HepG2 (cell line): Measurements from ENCODE around the gene GZF1. TPM values are rescaled to one million over a fixed set of nuclear protein-coding genes. Genes with fewer than 3 reads are reported as not detected.

Experiments
- ATF7 ChIP-seq, 2 experiments: fragments of 450-650 bp in 1 of 2; sonication (generic) in 1 of 2; formaldehyde crosslinking in 1 of 2; IDR thresholded peaks; 2 replicates each; pipeline versions ENCODE4 v1.4.0 to v1.6.1; 2016 to 2020; ENCODE audit warnings: antibody characterized with exemption in 1 of 2, mild to moderate bottlenecking in 1 of 2, missing genetic modification reagents in 1 of 2
- CBX1 ChIP-seq: IDR thresholded peaks from one replicate; pipeline ENCODE4 v1.6.1; 2016; ENCODE audit warnings: antibody characterized with exemption, low read depth
- CC2D1A ChIP-seq: sonication (generic); formaldehyde crosslinking; IDR thresholded peaks from 2 replicates; pipeline ENCODE4 v1.8.1; 2023; ENCODE audit warnings: mild to moderate bottlenecking, missing genetic modification reagents
- CEBPB ChIP-seq: IDR thresholded peaks from 2 replicates; pipeline ENCODE4 v1.6.1; 2011; ENCODE audit warnings: low read depth, low read length, improper control_type of control experiment, borderline replicate concordance
- DPF2 ChIP-seq: sonication (generic); formaldehyde crosslinking; IDR thresholded peaks from 2 replicates; pipeline ENCODE4 v1.4.0; 2020; ENCODE audit warnings: mild to moderate bottlenecking, low read depth, missing genetic modification reagents, borderline replicate concordance
- ETV5 ChIP-seq: IDR thresholded peaks from 2 replicates; pipeline ENCODE4 v1.6.1; 2018; ENCODE audit warnings: missing biosample characterization, missing genetic modification reagents, inconsistent platforms, borderline replicate concordance
- KAT7 ChIP-seq: IDR thresholded peaks from 2 replicates; pipeline ENCODE4 v1.6.1; 2018; ENCODE audit warnings: borderline replicate concordance, missing compliant biosample characterization
- MAFK ChIP-seq, 2 experiments: IDR thresholded peaks in 1 of 2; conservative IDR thresholded peaks in 1 of 2; 2 replicates each; pipeline ENCODE4 v1.6.1; 2011; ENCODE audit warnings: improper control_type of control experiment in 2 of 2, low read length in 2 of 2
- NCOA2 ChIP-seq: sonication (generic); formaldehyde crosslinking; IDR thresholded peaks from 2 replicates; pipeline ENCODE4 v1.8.0; 2022; ENCODE audit warnings: inconsistent platforms
- NKX3-1 ChIP-seq: sonication (generic); formaldehyde crosslinking; IDR thresholded peaks from 2 replicates; pipeline ENCODE4 v1.5.0; 2020; ENCODE audit warnings: missing genetic modification reagents
- NR2F2 ChIP-seq: IDR thresholded peaks from 2 replicates; pipeline ENCODE4 v1.6.1; 2012; ENCODE audit warnings: low read depth, inconsistent platforms, borderline replicate concordance
- PAX8 ChIP-seq: sonication (generic); formaldehyde crosslinking; IDR thresholded peaks from 2 replicates; pipeline ENCODE4 v1.8.0; 2022; ENCODE audit warnings: mild to moderate bottlenecking, missing genetic modification reagents, borderline replicate concordance
- POLR2G ChIP-seq: fragments of 200-400 bp; formaldehyde crosslinking; IDR thresholded peaks from 2 replicates; pipeline ENCODE4 v1.6.1; 2018; ENCODE audit warnings: mild to moderate bottlenecking, low read depth, low read length, moderate library complexity
- SOX5 ChIP-seq: IDR thresholded peaks from 2 replicates; pipeline ENCODE4 v1.6.1; 2016; ENCODE audit warnings: borderline replicate concordance
- SPEN ChIP-seq: sonication (generic); formaldehyde crosslinking; IDR thresholded peaks from 2 replicates; pipeline ENCODE4 v1.5.1; 2020; ENCODE audit warnings: low read depth, mild to moderate bottlenecking, missing genetic modification reagents
- ZMAT3 ChIP-seq: sonication (generic); formaldehyde crosslinking; conservative IDR thresholded peaks from 2 replicates; pipeline ENCODE4 v1.7.0; 2021; ENCODE audit warnings: missing genetic modification reagents
- ZMYM3 ChIP-seq: sonication (generic); formaldehyde crosslinking; IDR thresholded peaks from 2 replicates; pipeline ENCODE4 v1.5.1; 2020; ENCODE audit warnings: mild to moderate bottlenecking, missing genetic modification reagents
- ZNF10 ChIP-seq: sonication (generic); formaldehyde crosslinking; IDR thresholded peaks from 2 replicates; pipeline ENCODE4 v1.4.0; 2020; ENCODE audit warnings: mild to moderate bottlenecking, low read depth, missing genetic modification reagents, borderline replicate concordance
- ZNF136 ChIP-seq: sonication (generic); formaldehyde crosslinking; IDR thresholded peaks from 2 replicates; pipeline ENCODE4 v1.8.1; 2022; ENCODE audit warnings: low read depth, mild to moderate bottlenecking, moderate library complexity, missing genetic modification reagents
- ZNF317 ChIP-seq: sonication (generic); formaldehyde crosslinking; IDR thresholded peaks from 2 replicates; pipeline ENCODE4 v1.5.0; 2020; ENCODE audit warnings: mild to moderate bottlenecking, missing genetic modification reagents
- ZNF484 ChIP-seq: sonication (generic); formaldehyde crosslinking; IDR thresholded peaks from 2 replicates; pipeline ENCODE4 v1.5.1; 2020; ENCODE audit warnings: mild to moderate bottlenecking, low read depth, missing genetic modification reagents, borderline replicate concordance
- ZNF709 ChIP-seq: sonication (generic); formaldehyde crosslinking; IDR thresholded peaks from 2 replicates; pipeline ENCODE4 v1.5.0; 2020; ENCODE audit warnings: mild to moderate bottlenecking, missing genetic modification reagents
- ZNF761 ChIP-seq: sonication (generic); formaldehyde crosslinking; conservative IDR thresholded peaks from 2 replicates; pipeline ENCODE4 v1.4.0; 2020; ENCODE audit warnings: mild to moderate bottlenecking, missing genetic modification reagents
- ZNF775 ChIP-seq: sonication (generic); formaldehyde crosslinking; IDR thresholded peaks from 2 replicates; pipeline ENCODE4 v1.4.0; 2020; ENCODE audit warnings: missing genetic modification reagents, mild to moderate bottlenecking, moderate library complexity, borderline replicate concordance
- polyA plus RNA-seq, 8 experiments: library from polyadenylated mRNA; depleted of rRNA in 3 of 8; stranded (reverse) in 7 of 8; unstranded in 1 of 8; fragments of >200 nt; fragmentation: Illumina TruSeq in 4 of 8; extraction: Trizol in 4 of 8; gene quantifications; 2 replicates each; pipeline versions ENCODE4 v1.2.1 to v1.2.3, GENCODE V29; 2011 to 2016; ENCODE audit warnings: low read depth in 4 of 8, missing spikeins in 1 of 8, mixed read lengths in 1 of 8; ENCODE audit not compliant: insufficient read depth in 1 of 8
- total RNA-seq, 5 experiments: library from RNA; depleted of rRNA; stranded (reverse); fragments of >200 nt; fragmentation: Illumina TruSeq; extraction: Trizol; gene quantifications; 2 replicates each; pipeline ENCODE4 v1.2.3, GENCODE V29; 2016; ENCODE audit warnings: low read depth in 1 of 5
- TF ChIP-seq, protein P1 (sequence below): sonication (generic); formaldehyde crosslinking; conservative IDR thresholded peaks from 2 replicates; pipeline ENCODE4 v1.4.0; 2020; ENCODE audit warnings: missing genetic modification reagents
- TF ChIP-seq, protein P2 (sequence below): sonication (generic); formaldehyde crosslinking; IDR thresholded peaks from 2 replicates; pipeline ENCODE4 v1.8.1; 2023; ENCODE audit warnings: mild to moderate bottlenecking, missing genetic modification reagents
- TF ChIP-seq, protein P3 (sequence below): IDR thresholded peaks from 2 replicates; pipeline ENCODE4 v1.6.1; 2012; ENCODE audit warnings: inconsistent platforms

Gene GZF1
- total and polyA plus RNA-seq, 2 of the 13 experiments (the other 11 are each of a cell fraction or from before 2014, with no cell fraction given) = 16.9 to 26.0 TPM

DNA sequence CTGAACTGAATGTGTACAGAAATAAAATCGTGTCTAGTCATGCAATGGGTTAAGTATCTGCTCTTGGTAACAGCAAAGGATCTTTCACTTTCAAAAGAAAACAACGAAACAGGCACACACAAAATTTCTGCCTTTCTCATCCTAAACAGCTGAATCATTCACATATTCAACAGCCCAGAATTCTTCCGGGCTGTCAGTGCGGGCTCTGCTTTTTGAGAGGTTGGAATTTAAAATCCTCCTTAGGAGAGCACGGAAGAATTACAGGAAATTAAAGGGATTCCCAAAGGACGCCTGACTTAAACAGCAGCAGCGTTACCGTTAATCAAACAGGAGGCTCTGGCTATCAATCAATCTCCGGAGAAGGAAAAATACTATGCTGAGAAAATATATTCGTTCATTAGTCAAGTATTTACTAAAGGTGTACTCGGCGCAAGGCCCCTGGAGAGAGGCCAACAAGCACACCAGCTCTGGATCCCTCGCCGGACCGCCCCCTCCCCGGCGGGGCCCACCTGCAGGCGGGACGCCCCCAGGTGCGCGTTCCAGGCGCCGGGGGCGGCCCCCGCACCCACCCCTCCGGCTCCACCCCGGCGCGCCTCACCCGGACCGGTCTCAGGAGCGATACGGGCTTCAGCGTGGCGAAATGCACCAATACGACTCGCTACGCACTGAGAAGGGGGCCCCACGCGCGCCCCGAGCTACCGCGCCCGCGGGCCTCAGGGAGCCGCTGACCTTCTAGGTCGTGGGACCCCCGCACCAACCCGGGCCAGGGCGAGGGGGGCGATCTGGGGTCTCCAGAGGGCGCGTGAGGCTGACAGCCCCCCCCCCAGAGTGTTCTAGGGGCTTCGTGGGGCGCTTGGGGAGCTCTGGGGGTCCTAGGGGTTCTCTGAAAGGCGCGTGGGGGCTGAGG lies 58.3 kb downstream of the GZF1 start (continued):
- no peak for TF ChIP-seq ZNF709 (CRISPR knock-in tag)
- no peak for TF ChIP-seq ZNF484 (CRISPR knock-in tag)
- no peak for TF ChIP-seq ZNF775 (CRISPR knock-in tag)
- TF ChIP-seq ETV5 = 0 out of 2 replicates have a peak, but pooled peaks have one; percentile 15
- no peak for TF ChIP-seq ATF7 (IDR thresholded peaks at IDR 0.05)
- TF ChIP-seq ATF7 (CRISPR knock-in tag; IDR thresholded peaks at IDR 0.05) = no peak
- no peak for TF ChIP-seq ZNF761 (CRISPR knock-in tag)
- TF ChIP-seq KAT7 (CRISPR knock-in tag) = no peak
- TF ChIP-seq PAX8 = peak; percentile 15; the same call in 1 of the 2 replicates
- TF ChIP-seq MAFK (conservative IDR thresholded peaks at IDR 0.05 in 1 of 2, IDR thresholded peaks at IDR 0.05 in 1 of 2; ENCODE audit: low read length in 2 of 2) = no peak
- TF ChIP-seq DPF2 (CRISPR knock-in tag) = no peak
- TF ChIP-seq CC2D1A (CRISPR knock-in tag) = no peak
- TF ChIP-seq POLR2G = no peak
- no peak for TF ChIP-seq ZNF136 (CRISPR knock-in tag)
- TF ChIP-seq ZNF10 (CRISPR knock-in tag) = no peak
- no peak for TF ChIP-seq SOX5 (CRISPR knock-in tag)
- TF ChIP-seq, protein P1, sequence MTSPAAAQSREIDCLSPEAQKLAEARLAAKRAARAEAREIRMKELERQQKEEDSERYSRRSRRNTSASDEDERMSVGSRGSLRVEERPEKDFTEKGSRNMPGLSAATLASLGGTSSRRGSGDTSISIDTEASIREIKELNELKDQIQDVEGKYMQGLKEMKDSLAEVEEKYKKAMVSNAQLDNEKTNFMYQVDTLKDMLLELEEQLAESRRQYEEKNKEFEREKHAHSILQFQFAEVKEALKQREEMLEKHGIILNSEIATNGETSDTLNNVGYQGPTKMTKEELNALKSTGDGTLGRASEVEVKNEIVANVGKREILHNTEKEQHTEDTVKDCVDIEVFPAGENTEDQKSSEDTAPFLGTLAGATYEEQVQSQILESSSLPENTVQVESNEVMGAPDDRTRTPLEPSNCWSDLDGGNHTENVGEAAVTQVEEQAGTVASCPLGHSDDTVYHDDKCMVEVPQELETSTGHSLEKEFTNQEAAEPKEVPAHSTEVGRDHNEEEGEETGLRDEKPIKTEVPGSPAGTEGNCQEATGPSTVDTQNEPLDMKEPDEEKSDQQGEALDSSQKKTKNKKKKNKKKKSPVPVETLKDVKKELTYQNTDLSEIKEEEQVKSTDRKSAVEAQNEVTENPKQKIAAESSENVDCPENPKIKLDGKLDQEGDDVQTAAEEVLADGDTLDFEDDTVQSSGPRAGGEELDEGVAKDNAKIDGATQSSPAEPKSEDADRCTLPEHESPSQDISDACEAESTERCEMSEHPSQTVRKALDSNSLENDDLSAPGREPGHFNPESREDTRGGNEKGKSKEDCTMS (CRISPR knock-in tag) = no peak; the same call in 1 of the 2 replicates
- no peak for TF ChIP-seq NKX3-1 (CRISPR knock-in tag)
- no peak; the same call in 1 of the 2 replicates for TF ChIP-seq NCOA2 (CRISPR knock-in tag)
- no peak for TF ChIP-seq ZNF317
- no peak for TF ChIP-seq ZMYM3 (CRISPR knock-in tag)
- TF ChIP-seq, protein P2, sequence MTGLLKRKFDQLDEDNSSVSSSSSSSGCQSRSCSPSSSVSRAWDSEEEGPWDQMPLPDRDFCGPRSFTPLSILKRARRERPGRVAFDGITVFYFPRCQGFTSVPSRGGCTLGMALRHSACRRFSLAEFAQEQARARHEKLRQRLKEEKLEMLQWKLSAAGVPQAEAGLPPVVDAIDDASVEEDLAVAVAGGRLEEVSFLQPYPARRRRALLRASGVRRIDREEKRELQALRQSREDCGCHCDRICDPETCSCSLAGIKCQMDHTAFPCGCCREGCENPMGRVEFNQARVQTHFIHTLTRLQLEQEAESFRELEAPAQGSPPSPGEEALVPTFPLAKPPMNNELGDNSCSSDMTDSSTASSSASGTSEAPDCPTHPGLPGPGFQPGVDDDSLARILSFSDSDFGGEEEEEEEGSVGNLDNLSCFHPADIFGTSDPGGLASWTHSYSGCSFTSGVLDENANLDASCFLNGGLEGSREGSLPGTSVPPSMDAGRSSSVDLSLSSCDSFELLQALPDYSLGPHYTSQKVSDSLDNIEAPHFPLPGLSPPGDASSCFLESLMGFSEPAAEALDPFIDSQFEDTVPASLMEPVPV (CRISPR knock-in tag) = no peak
- TF ChIP-seq CEBPB = no peak
- no peak for TF ChIP-seq CBX1
- TF ChIP-seq, protein P3, sequence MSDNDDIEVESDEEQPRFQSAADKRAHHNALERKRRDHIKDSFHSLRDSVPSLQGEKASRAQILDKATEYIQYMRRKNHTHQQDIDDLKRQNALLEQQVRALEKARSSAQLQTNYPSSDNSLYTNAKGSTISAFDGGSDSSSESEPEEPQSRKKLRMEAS = no peak
- TF ChIP-seq NR2F2 = no peak
- 0 out of 2 replicates have a peak, but pooled peaks have one; percentile 9 for TF ChIP-seq ZMAT3 (CRISPR knock-in tag)
- no peak for TF ChIP-seq SPEN (CRISPR knock-in tag)
